ENCODE data around the gene CDH4.

GRCh38 chr20:61419501-61419900 lies 167.4 kb downstream of the CDH4 start:
- TF ChIP-seq POLR2A (IDR thresholded peaks at IDR 0.05) = no peak
- TF ChIP-seq CTCF (IDR thresholded peaks at IDR 0.05 in 8 of 11, conservative IDR thresholded peaks at IDR 0.05 in 3 of 11) = no peak
